Measurements from ENCODE around the gene TAF11.
"Not testable (repeated sequence)": the region's sequence is repeated elsewhere in the genome, so short reads cannot be mapped to it uniquely, and the experiment has no call there.

Gene TAF11

GRCh38 chr6:34859951-34860350, 27.9 kb downstream of the TAF11 start:
- Histone ChIP-seq H3K4me1 (ENCODE audit: control insufficient read depth, low read depth, low read length) (no peaks in the 10 kb centered on the region), H3K27ac (ENCODE audit: low read length) (no peak overlapping the region), H3K9me3 (ENCODE audit: control insufficient read depth, low read depth, low read length) (no peaks in the 10 kb centered on the region), H3K4me3 (ENCODE audit: low read length) (no peak overlapping the region), H3K27me3 (ENCODE audit: control insufficient read depth, insufficient read depth, low read length) (no peaks in the 10 kb centered on the region), H3K9ac (ENCODE audit: low read length) (no peak overlapping the region), H3K36me3 (ENCODE audit: control insufficient read depth, low read depth, low read length) (peaks cover 53% of the 10 kb centered on the region)

DNA sequence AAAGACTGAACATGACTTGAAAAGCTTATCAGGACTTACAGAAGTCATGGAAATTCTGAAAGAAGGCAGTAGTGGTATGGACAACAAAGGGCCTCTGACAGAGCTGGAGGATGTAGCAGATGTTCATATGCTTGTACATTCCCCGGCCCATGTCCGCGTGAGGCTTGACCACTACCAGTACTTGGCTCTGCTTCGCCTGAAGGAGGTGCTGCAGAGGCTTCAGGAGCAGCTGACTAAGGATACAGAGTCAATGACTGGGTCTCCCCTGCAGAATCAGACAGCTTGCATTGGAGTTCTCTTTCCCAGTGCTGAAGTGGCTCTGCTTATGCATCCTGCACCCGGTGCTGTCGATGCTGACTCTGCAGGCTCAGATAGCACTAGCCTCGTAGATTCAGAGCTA, 29.2 kb downstream of the TAF11 start:
- no peaks in the 10 kb centered on the region for H3K27me3 ChIP-seq (ENCODE audit: control insufficient read depth, insufficient read depth, low read length)
- H3K36me3 ChIP-seq (ENCODE audit: control insufficient read depth, low read depth, low read length), result peaks cover 48% of the 10 kb centered on the region
- no peaks in the 10 kb centered on the region for H3K4me1 ChIP-seq (ENCODE audit: control insufficient read depth, low read depth, low read length)
- H3K27ac ChIP-seq (ENCODE audit: low read length), result no peak overlapping the region
- H3K9ac ChIP-seq (ENCODE audit: low read length), result no peak overlapping the region
- H3K9me3 ChIP-seq (ENCODE audit: control insufficient read depth, low read depth, low read length), result no peaks in the 10 kb centered on the region
- no peak overlapping the region for H3K4me3 ChIP-seq (ENCODE audit: low read length)

GRCh38 chr6:34855463-34855862, 32.4 kb downstream of the TAF11 start:
- Histone ChIP-seq H3K4me1 (ENCODE audit: control insufficient read depth, low read depth, low read length) (no peaks in the 10 kb centered on the region), H3K9ac (ENCODE audit: low read length) (no peak overlapping the region), H3K9me3 (ENCODE audit: control insufficient read depth, low read depth, low read length) (no peaks in the 10 kb centered on the region), H3K27ac (ENCODE audit: low read length) (no peak overlapping the region), H3K27me3 (ENCODE audit: control insufficient read depth, insufficient read depth, low read length) (no peaks in the 10 kb centered on the region), H3K4me3 (ENCODE audit: low read length) (no peak overlapping the region), H3K36me3 (ENCODE audit: control insufficient read depth, low read depth, low read length) (peaks cover 40% of the 10 kb centered on the region)

GRCh38 chr6:34852406-34853085, 35.3 kb downstream of the TAF11 start:
- no peak overlapping the region for H3K27ac ChIP-seq (ENCODE audit: low read length)
- no peak overlapping the region for H3K9ac ChIP-seq (ENCODE audit: low read length)
- peaks cover 15% of the 10 kb centered on the region for H3K36me3 ChIP-seq (ENCODE audit: control insufficient read depth, low read depth, low read length)
- H3K4me1 ChIP-seq (ENCODE audit: control insufficient read depth, low read depth, low read length), result no peaks in the 10 kb centered on the region
- no peaks in the 10 kb centered on the region for H3K9me3 ChIP-seq (ENCODE audit: control insufficient read depth, low read depth, low read length)
- no peak overlapping the region for H3K4me3 ChIP-seq (ENCODE audit: low read length)
- H3K27me3 ChIP-seq (ENCODE audit: control insufficient read depth, insufficient read depth, low read length), result no peaks in the 10 kb centered on the region

DNA sequence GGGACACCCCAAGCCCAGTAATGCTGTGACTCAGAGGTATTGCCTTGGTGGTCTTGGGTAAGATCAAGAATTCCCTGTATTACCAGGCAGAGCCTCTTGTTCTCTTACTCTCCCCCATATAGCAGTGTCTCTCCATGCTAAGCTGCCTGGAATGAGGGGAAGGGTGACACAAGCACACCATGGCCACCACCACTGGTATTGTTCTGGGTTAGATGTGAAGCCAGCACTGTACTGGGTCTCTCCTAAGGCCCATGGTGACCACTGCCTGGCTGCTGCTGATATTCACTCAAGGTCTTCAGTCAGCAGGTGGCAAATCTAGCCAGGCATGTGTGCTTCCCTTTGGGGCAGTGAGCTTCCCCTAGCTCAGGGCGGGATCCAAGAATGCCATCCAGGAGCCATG, 36.5 kb downstream of the TAF11 start:
- H3K4me1 ChIP-seq (ENCODE audit: control insufficient read depth, low read depth, low read length), result no peaks in the 10 kb centered on the region
- H3K9ac ChIP-seq (ENCODE audit: low read length), result no peak overlapping the region
- H3K4me3 ChIP-seq (ENCODE audit: low read length), result no peak overlapping the region
- no peaks in the 10 kb centered on the region for H3K27me3 ChIP-seq (ENCODE audit: control insufficient read depth, insufficient read depth, low read length)
- H3K36me3 ChIP-seq (ENCODE audit: control insufficient read depth, low read depth, low read length), result peaks cover 3% of the 10 kb centered on the region
- no peak overlapping the region for H3K27ac ChIP-seq (ENCODE audit: low read length)
- no peaks in the 10 kb centered on the region for H3K9me3 ChIP-seq (ENCODE audit: control insufficient read depth, low read depth, low read length)

DNA sequence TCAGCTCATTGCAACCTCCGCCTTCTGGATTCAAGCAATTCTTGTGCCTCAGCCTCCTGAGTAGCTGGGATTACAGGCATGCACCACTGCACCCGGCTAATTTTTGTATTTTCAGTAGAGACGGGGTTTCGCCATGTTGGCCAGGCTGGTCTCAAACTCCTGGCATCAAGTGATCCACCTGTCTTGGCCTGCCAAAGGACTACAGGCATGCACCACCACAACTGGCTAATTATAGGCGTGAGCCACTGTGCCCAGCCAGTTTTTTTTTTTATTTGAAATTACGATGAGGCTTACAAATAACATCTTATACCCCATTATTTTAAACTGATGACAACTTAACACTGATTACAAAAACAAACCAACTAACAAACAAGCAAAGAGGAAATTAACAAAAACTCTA, 38.8 kb downstream of the TAF11 start:
- not testable (repeated sequence) for H3K27ac ChIP-seq (ENCODE audit: low read length); H3K27me3 ChIP-seq (ENCODE audit: control insufficient read depth, insufficient read depth, low read length); H3K9me3 ChIP-seq (ENCODE audit: control insufficient read depth, low read depth, low read length); H3K4me1 ChIP-seq (ENCODE audit: control insufficient read depth, low read depth, low read length); H3K4me3 ChIP-seq (ENCODE audit: low read length); H3K36me3 ChIP-seq (ENCODE audit: control insufficient read depth, low read depth, low read length); H3K9ac ChIP-seq (ENCODE audit: low read length)

DNA sequence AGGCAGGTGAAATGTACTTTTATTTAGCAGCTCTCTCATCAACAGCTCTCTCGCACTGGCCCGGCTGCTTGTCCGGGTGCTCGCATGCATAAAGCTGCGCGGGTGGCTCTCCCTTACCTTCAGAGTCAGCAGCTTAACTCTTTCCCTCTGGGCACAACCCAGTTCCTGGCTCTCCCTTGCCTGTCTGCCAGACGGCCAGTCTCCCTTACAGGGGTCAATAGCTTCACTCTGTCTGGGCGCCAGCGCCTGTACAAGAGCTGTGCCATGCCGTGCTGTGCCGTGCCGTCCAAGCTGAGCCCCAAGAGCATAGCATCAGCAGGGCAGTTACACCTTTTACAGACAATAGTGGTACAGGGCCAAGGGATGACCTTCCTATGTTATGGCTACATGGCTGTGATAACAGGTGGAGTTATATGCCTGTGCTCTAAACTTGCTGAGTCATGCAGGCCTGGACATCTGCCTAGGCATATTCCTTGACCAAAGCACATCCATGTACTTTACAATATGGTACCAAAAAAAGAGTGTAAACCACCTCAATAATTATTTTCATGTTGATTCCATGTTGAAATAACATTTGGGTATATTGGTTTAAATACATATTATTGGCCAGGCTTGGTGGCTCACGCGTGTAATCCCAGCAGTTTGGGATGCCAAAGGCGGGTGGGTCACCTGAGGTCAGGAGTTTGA, 48.0 kb downstream of the TAF11 start:
- H3K36me3 ChIP-seq (ENCODE audit: control insufficient read depth, low read depth, low read length), result peaks cover 14% of the 10 kb centered on the region
- no peak overlapping the region for H3K27ac ChIP-seq (ENCODE audit: low read length)
- H3K9ac ChIP-seq (ENCODE audit: low read length), result no peak overlapping the region
- H3K4me1 ChIP-seq (ENCODE audit: control insufficient read depth, low read depth, low read length), result no peaks in the 10 kb centered on the region
- no peak overlapping the region for H3K4me3 ChIP-seq (ENCODE audit: low read length)
- no peaks in the 10 kb centered on the region for H3K27me3 ChIP-seq (ENCODE audit: control insufficient read depth, insufficient read depth, low read length)
- H3K9me3 ChIP-seq (ENCODE audit: control insufficient read depth, low read depth, low read length), result no peaks in the 10 kb centered on the region

DNA sequence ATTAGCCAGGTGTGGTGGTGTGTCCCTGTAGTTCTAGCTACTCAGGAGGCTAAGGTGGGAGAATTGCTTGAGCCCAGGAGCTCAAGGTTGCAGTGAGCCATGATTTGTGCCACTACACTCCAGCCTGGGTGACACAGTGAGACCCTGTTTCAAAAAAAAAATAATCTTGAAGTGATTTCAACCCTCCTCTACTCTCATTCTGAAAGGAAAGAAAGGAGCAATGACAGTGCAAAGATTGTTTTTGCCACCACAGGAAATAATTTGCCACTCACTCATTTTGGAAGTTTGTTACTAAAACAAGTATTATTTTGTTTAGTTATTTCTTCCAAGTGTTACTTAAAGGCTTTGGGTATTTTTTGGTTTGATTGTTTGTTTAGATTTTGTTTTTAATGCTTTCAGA, 50.3 kb downstream of the TAF11 start:
- H3K36me3 ChIP-seq (ENCODE audit: control insufficient read depth, low read depth, low read length), result peaks cover 21% of the 10 kb centered on the region
- H3K27ac ChIP-seq (ENCODE audit: low read length), result no peak overlapping the region
- H3K27me3 ChIP-seq (ENCODE audit: control insufficient read depth, insufficient read depth, low read length), result no peaks in the 10 kb centered on the region
- H3K9ac ChIP-seq (ENCODE audit: low read length), result no peak overlapping the region
- H3K9me3 ChIP-seq (ENCODE audit: control insufficient read depth, low read depth, low read length), result no peaks in the 10 kb centered on the region
- no peaks in the 10 kb centered on the region for H3K4me1 ChIP-seq (ENCODE audit: control insufficient read depth, low read depth, low read length)
- no peak overlapping the region for H3K4me3 ChIP-seq (ENCODE audit: low read length)

GRCh38 chr6:34836451-34836850, 51.4 kb downstream of the TAF11 start:
- Histone ChIP-seq H3K4me1 (ENCODE audit: control insufficient read depth, low read depth, low read length) (no peaks in the 10 kb centered on the region), H3K9me3 (ENCODE audit: control insufficient read depth, low read depth, low read length) (no peaks in the 10 kb centered on the region), H3K27ac (ENCODE audit: low read length) (no peak overlapping the region), H3K9ac (ENCODE audit: low read length) (no peak overlapping the region), H3K4me3 (ENCODE audit: low read length) (no peak overlapping the region), H3K27me3 (ENCODE audit: control insufficient read depth, insufficient read depth, low read length) (no peaks in the 10 kb centered on the region), H3K36me3 (ENCODE audit: control insufficient read depth, low read depth, low read length) (peaks cover 21% of the 10 kb centered on the region)

- Histone ChIP-seq H3K4me3 (ENCODE audit: low read length) (no peak overlapping the region), H3K9me3 (ENCODE audit: control insufficient read depth, low read depth, low read length) (no peaks in the 10 kb centered on the region), H3K27ac (ENCODE audit: low read length) (no peak overlapping the region), H3K4me1 (ENCODE audit: control insufficient read depth, low read depth, low read length) (no peaks in the 10 kb centered on the region), H3K9ac (ENCODE audit: low read length) (no peak overlapping the region), H3K27me3 (ENCODE audit: control insufficient read depth, insufficient read depth, low read length) (no peaks in the 10 kb centered on the region), H3K36me3 (ENCODE audit: control insufficient read depth, low read depth, low read length) (peaks cover 21% of the 10 kb centered on the region)
Observed at GRCh38 chr6:34836008-34836407, 51.8 kb downstream of the TAF11 start.

DNA sequence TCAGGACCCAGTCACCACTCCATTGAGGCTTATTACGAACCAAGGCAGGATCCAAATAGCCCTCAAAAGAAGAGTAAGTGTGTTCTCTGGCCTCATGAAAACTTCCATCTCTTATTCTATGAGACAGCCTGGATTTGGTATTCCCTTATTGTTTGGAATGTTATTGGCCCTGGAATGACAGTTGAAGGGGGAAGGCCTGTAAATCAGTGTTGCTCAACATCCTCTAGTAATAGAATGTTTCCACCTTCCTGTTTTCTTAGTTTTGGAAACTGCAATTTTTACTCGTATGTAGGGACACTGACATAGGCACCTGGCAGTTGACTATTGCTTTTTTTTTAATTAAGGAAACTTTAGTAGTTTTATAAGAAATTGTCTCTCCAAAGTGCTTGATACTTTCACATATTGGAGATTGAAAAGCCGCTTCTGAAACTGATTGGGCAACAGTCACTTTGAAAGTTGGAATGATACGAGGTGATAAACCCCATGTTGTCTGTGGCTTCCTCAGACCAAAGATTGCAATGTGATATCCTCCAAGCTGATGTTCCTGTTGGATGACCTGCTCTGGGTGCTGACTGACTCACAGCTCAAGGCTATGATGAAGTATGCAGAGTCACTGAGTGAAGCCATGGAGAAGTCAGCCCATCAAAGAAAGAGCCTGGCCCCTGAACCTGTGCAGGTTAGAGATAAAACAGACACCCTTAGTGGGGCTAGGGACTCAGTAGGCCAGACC, 52.9 kb downstream of the TAF11 start:
- H3K36me3 ChIP-seq (ENCODE audit: control insufficient read depth, low read depth, low read length), result peaks cover 26% of the 10 kb centered on the region
- H3K9me3 ChIP-seq (ENCODE audit: control insufficient read depth, low read depth, low read length), result no peaks in the 10 kb centered on the region
- H3K4me3 ChIP-seq (ENCODE audit: low read length), result no peak overlapping the region
- H3K4me1 ChIP-seq (ENCODE audit: control insufficient read depth, low read depth, low read length), result no peaks in the 10 kb centered on the region
- no peak overlapping the region for H3K9ac ChIP-seq (ENCODE audit: low read length)
- no peaks in the 10 kb centered on the region for H3K27me3 ChIP-seq (ENCODE audit: control insufficient read depth, insufficient read depth, low read length)
- H3K27ac ChIP-seq (ENCODE audit: low read length), result no peak overlapping the region
